Endodermal cell (in vitro differentiated cells): ENCODE measurements around the gene GALNT2. TPM values are rescaled to one million over a fixed set of nuclear protein-coding genes. Genes with fewer than 3 reads are reported as not detected.

Source experiments
- DNase-seq: peaks from one replicate; pipeline ENCODE4 v3.0.0-alpha.2; 2017
- H3K27ac ChIP-seq: 2 replicates; pipeline ENCODE4 v1.5.1; 2013; ENCODE audit warnings: mild to moderate bottlenecking, low read depth, low read length, moderate library complexity
- H3K27me3 ChIP-seq: 2 replicates; pipeline ENCODE4 v1.6.1; 2013; ENCODE audit warnings: mild to moderate bottlenecking, low read length, moderate library complexity; ENCODE audit not compliant: insufficient read depth, control insufficient read depth, poor library complexity, severe bottlenecking
- H3K36me3 ChIP-seq: 2 replicates; pipeline ENCODE4 v1.7.0; 2013; ENCODE audit warnings: mild to moderate bottlenecking, low read length, moderate library complexity; ENCODE audit not compliant: control insufficient read depth, insufficient read depth
- H3K4me1 ChIP-seq: one replicate; pipeline ENCODE4 v1.7.0; 2013; ENCODE audit warnings: low read length; ENCODE audit not compliant: control insufficient read depth, insufficient read depth
- H3K4me3 ChIP-seq: 2 replicates; pipeline ENCODE4 v1.5.1; 2013; ENCODE audit warnings: mild to moderate bottlenecking, low read length, moderate library complexity
- H3K9ac ChIP-seq: 2 replicates; pipeline ENCODE4 v1.6.1; 2013; ENCODE audit warnings: mild to moderate bottlenecking, low read length, moderate library complexity; ENCODE audit not compliant: poor library complexity, severe bottlenecking; ENCODE audit errors: extremely low read depth
- H3K9me3 ChIP-seq: 2 replicates; pipeline ENCODE4 v1.6.1; 2013; ENCODE audit warnings: mild to moderate bottlenecking, low read length, moderate library complexity; ENCODE audit not compliant: control insufficient read depth
- H3K27ac Mint-ChIP-seq: 2 replicates; pipeline ENCODE4 v1.8.0; 2020; ENCODE audit warnings: mixed read lengths
- H3K27me3 Mint-ChIP-seq: 2 replicates; pipeline ENCODE4 v1.8.0; 2021; ENCODE audit warnings: mild to moderate bottlenecking, mixed read lengths; ENCODE audit not compliant: insufficient read depth
- H3K36me3 Mint-ChIP-seq: 2 replicates; pipeline ENCODE4 v1.8.0; 2020; ENCODE audit warnings: low read depth, mixed read lengths
- H3K4me1 Mint-ChIP-seq: 2 replicates; pipeline ENCODE4 v1.8.0; 2020; ENCODE audit warnings: mixed read lengths
- H3K4me3 Mint-ChIP-seq: 2 replicates; pipeline ENCODE4 v1.8.0; 2020; ENCODE audit warnings: mild to moderate bottlenecking, moderate library complexity, mixed read lengths
- H3K9me3 Mint-ChIP-seq: 2 replicates; pipeline ENCODE4 v1.8.0; 2020; ENCODE audit warnings: mild to moderate bottlenecking, mixed read lengths
- CTCF ChIP-seq: fragments of 200-600 bp; sonication (generic); conservative IDR thresholded peaks from 2 replicates; pipeline ENCODE4 v1.5.0; 2021; ENCODE audit warnings: antibody characterized with exemption, mild to moderate bottlenecking
- WGBS, 2 experiments: methylation state at CpG; one replicate each; pipeline versions ENCODE4 v1.1.5 to v1.1.7; 2013; ENCODE audit warnings: missing lambda C conversion rate in 2 of 2, mixed read lengths in 1 of 2; ENCODE audit not compliant: insufficient coverage in 1 of 2, insufficient read length in 1 of 2; 5-methylcytosine and 5-hydroxymethylcytosine counted together
- total RNA-seq, 2 donors: library from RNA; stranded (reverse); fragmentation: NEBNext Ultra II Directional in 1 of 2; extraction: Animal tissue kit (Norgen Biotek cat#: 25700) in 1 of 2; gene quantifications; 2 replicates in 1 of 2; 3 replicates in 1 of 2; pipeline ENCODE4 v1.2.1, GENCODE V29; 2021

GALNT2 gene
- total RNA-seq, 2 donors from 2014 or later: 41.6 to 63.5 TPM

- no peaks in the 10 kb centered on the region for H3K27me3 Mint-ChIP-seq
- no peaks in the 10 kb centered on the region for H3K9me3 Mint-ChIP-seq
- no peak overlapping the region for H3K9ac ChIP-seq
- H3K9me3 ChIP-seq: no peaks in the 10 kb centered on the region
- H3K36me3 ChIP-seq: peaks cover 20% of the 10 kb centered on the region
- TF ChIP-seq CTCF: no peak
- no peak overlapping the region for H3K4me3 Mint-ChIP-seq
- no peak for DNase-seq
- peaks cover 8% of the 10 kb centered on the region for H3K4me1 Mint-ChIP-seq
- peaks cover 14% of the 10 kb centered on the region for H3K36me3 Mint-ChIP-seq
- H3K4me3 ChIP-seq: no peak overlapping the region
- peaks cover 8% of the 10 kb centered on the region for H3K4me1 ChIP-seq
- no peaks in the 10 kb centered on the region for H3K27me3 ChIP-seq
- H3K27ac Mint-ChIP-seq: no peak overlapping the region
- 95 to 97% methylated on average over 9 to 15 of the region's 15 CpGs for WGBS, 2 experiments
- no peak overlapping the region for H3K27ac ChIP-seq
These were observed 207.2 kb downstream of the GALNT2 start for GRCh38 chr1:230274254-230274653.

- Mint-ChIP-seq H3K4me3 (no peak overlapping the region), H3K27me3 (no peaks in the 10 kb centered on the region), H3K36me3 (peaks cover 17% of the 10 kb centered on the region), H3K9me3 (no peaks in the 10 kb centered on the region), H3K27ac (no peak overlapping the region), H3K4me1 (peaks cover 8% of the 10 kb centered on the region)
- Histone ChIP-seq H3K4me3 (no peak overlapping the region), H3K36me3 (peaks cover 20% of the 10 kb centered on the region), H3K4me1 (peaks cover 8% of the 10 kb centered on the region), H3K9ac (no peak overlapping the region), H3K27me3 (no peaks in the 10 kb centered on the region), H3K27ac (peak overlapping the region; percentile 39), H3K9me3 (no peaks in the 10 kb centered on the region)
- 93 to 100% methylated on average over 3 to 5 of the region's 5 CpGs for WGBS, 2 experiments
- TF ChIP-seq CTCF: peak; percentile 11
- no peak for DNase-seq
These were observed 209.4 kb downstream of the GALNT2 start for GRCh38 chr1:230276401-230276800.

- Histone ChIP-seq H3K27me3 (no peaks in the 10 kb centered on the region), H3K27ac (peak overlapping the region; percentile 85), H3K9ac (no peak overlapping the region), H3K36me3 (peaks cover 20% of the 10 kb centered on the region), H3K4me1 (peaks cover 8% of the 10 kb centered on the region), H3K9me3 (no peaks in the 10 kb centered on the region), H3K4me3 (no peak overlapping the region)
- Mint-ChIP-seq H3K4me1 (peaks cover 8% of the 10 kb centered on the region), H3K27me3 (no peaks in the 10 kb centered on the region), H3K9me3 (no peaks in the 10 kb centered on the region), H3K4me3 (no peak overlapping the region), H3K27ac (peak overlapping the region; percentile 28), H3K36me3 (peaks cover 17% of the 10 kb centered on the region)
- DNase-seq: peak; percentile 89
- 28 to 49% methylated on average over 9 to 14 of the region's 15 CpGs for WGBS, 2 experiments
- TF ChIP-seq CTCF: peak; percentile 50
These were observed 210.4 kb downstream of the GALNT2 start for GRCh38 chr1:230277201-230278025.
